H9 (cell line): ENCODE results near the gene CBY3. TPM values are rescaled to one million over a fixed set of nuclear protein-coding genes. Genes with fewer than 3 reads are reported as not detected.

Experiments used
- DNase-seq: peaks from one replicate; pipeline ENCODE4 v3.0.0-alpha.2; 2017
- H2AFZ ChIP-seq: one replicate; pipeline ENCODE4 v1.6.1; 2013; ENCODE audit warnings: mild to moderate bottlenecking, low read length, control low read depth, moderate library complexity
- H2AK5ac ChIP-seq: 2 replicates; pipeline ENCODE4 v1.6.1; 2013; ENCODE audit warnings: low read length, control low read depth, mixed read lengths; ENCODE audit not compliant: insufficient read length
- H2BK120ac ChIP-seq: one replicate; pipeline ENCODE4 v1.6.1; 2013; ENCODE audit warnings: low read depth, mild to moderate bottlenecking, low read length, control low read depth, inconsistent platforms; ENCODE audit not compliant: poor library complexity, severe bottlenecking
- H2BK12ac ChIP-seq: 2 replicates; pipeline ENCODE4 v1.6.1; 2013; ENCODE audit warnings: low read length, control low read depth, mixed read lengths, low read depth; ENCODE audit not compliant: insufficient read length
- H2BK15ac ChIP-seq: 2 replicates; pipeline ENCODE4 v1.6.1; 2013; ENCODE audit warnings: low read depth, low read length, control low read depth
- H2BK20ac ChIP-seq: one replicate; pipeline ENCODE4 v1.6.1; 2013; ENCODE audit warnings: low read depth, mild to moderate bottlenecking, low read length, control low read depth, inconsistent platforms; ENCODE audit not compliant: poor library complexity, severe bottlenecking
- H2BK5ac ChIP-seq: 2 replicates; pipeline ENCODE4 v1.6.1; 2013; ENCODE audit warnings: low read length, control low read depth, mixed read lengths; ENCODE audit not compliant: insufficient read length
- H3K14ac ChIP-seq: 2 replicates; pipeline ENCODE4 v1.6.1; 2013; ENCODE audit warnings: low read length, control low read depth; ENCODE audit not compliant: insufficient read depth
- H3K18ac ChIP-seq: 2 replicates; pipeline ENCODE4 v1.6.1; 2013; ENCODE audit warnings: low read depth, mild to moderate bottlenecking, mixed read lengths, low read length, control low read depth; ENCODE audit not compliant: insufficient read length
- H3K23ac ChIP-seq: 2 replicates; pipeline ENCODE4 v1.6.1; 2013; ENCODE audit warnings: low read length, control low read depth, mixed read lengths, low read depth; ENCODE audit not compliant: insufficient read length
- H3K23me2 ChIP-seq: 2 replicates; pipeline ENCODE4 v1.6.1; 2013; ENCODE audit warnings: low read depth, mild to moderate bottlenecking, mixed read lengths, low read length, control low read depth; ENCODE audit not compliant: insufficient read length, poor library complexity, severe bottlenecking
- H3K27ac ChIP-seq: 2 replicates; pipeline ENCODE4 v1.5.1; 2013; ENCODE audit warnings: low read length, control low read depth, mixed read lengths, low read depth; ENCODE audit not compliant: insufficient read length
- H3K27me3 ChIP-seq: 2 replicates; pipeline ENCODE4 v1.6.1; 2013; ENCODE audit warnings: low read length, control low read depth, inconsistent platforms; ENCODE audit not compliant: insufficient read depth
- H3K4ac ChIP-seq: 2 replicates; pipeline ENCODE4 v1.6.1; 2013; ENCODE audit warnings: low read depth, mild to moderate bottlenecking, control low read depth, inconsistent platforms, low read length, moderate library complexity
- H3K4me1 ChIP-seq: 2 replicates; pipeline ENCODE4 v1.6.1; 2013; ENCODE audit warnings: low read length, control low read depth, inconsistent platforms; ENCODE audit not compliant: insufficient read depth
- H3K4me2 ChIP-seq: 2 replicates; pipeline ENCODE4 v1.6.1; 2013; ENCODE audit warnings: low read length, control low read depth, mixed read lengths; ENCODE audit not compliant: insufficient read length, insufficient read depth
- H3K56ac ChIP-seq: 2 replicates; pipeline ENCODE4 v1.6.1; 2013; ENCODE audit warnings: low read depth, mild to moderate bottlenecking, mixed read lengths, low read length, control low read depth; ENCODE audit not compliant: insufficient read length
- H3K79me1 ChIP-seq: 2 replicates; pipeline ENCODE4 v1.6.1; 2013; ENCODE audit warnings: low read depth, mild to moderate bottlenecking, moderate library complexity, low read length, control low read depth, inconsistent platforms; ENCODE audit not compliant: insufficient read depth, poor library complexity, severe bottlenecking
- H3K79me2 ChIP-seq: 2 replicates; pipeline ENCODE4 v1.6.1; 2013; ENCODE audit warnings: low read length, control low read depth, inconsistent platforms; ENCODE audit not compliant: insufficient read depth
- H3K9ac ChIP-seq: 2 replicates; pipeline ENCODE4 v1.6.1; 2013; ENCODE audit warnings: low read length, control low read depth, mixed read lengths; ENCODE audit not compliant: insufficient read length; ENCODE audit errors: extremely low read depth
- H3K9me3 ChIP-seq: one replicate; pipeline ENCODE4 v1.6.1; 2013; ENCODE audit warnings: low read depth, low read length, inconsistent platforms; ENCODE audit not compliant: control insufficient read depth
- H3T11ph ChIP-seq: one replicate; pipeline ENCODE4 v1.6.1; 2013; ENCODE audit warnings: mild to moderate bottlenecking, low read length, control low read depth, inconsistent platforms
- H4K20me1 ChIP-seq: one replicate; pipeline ENCODE4 v1.6.1; 2013; ENCODE audit not compliant: control insufficient read depth, insufficient read length, insufficient read depth
- H4K5ac ChIP-seq: 2 replicates; pipeline ENCODE4 v1.6.1; 2013; ENCODE audit warnings: low read depth, mild to moderate bottlenecking, mixed read lengths, low read length, control low read depth; ENCODE audit not compliant: insufficient read length
- H4K8ac ChIP-seq: replicated peaks from 2 replicates; pipeline ENCODE4 v1.6.1; 2013; ENCODE audit warnings: low read length, control low read depth, mixed read lengths, low read depth; ENCODE audit not compliant: insufficient read length
- H4K91ac ChIP-seq: 2 replicates; pipeline ENCODE4 v1.6.1; 2013; ENCODE audit warnings: low read depth, mild to moderate bottlenecking, moderate library complexity, mixed read lengths, low read length, control low read depth; ENCODE audit not compliant: insufficient read length
- H3K27ac Mint-ChIP-seq, 3 experiments: 2 replicates in 2 of 3; 3 replicates in 1 of 3; pipeline ENCODE4 v1.8.0; 2020 to 2021; ENCODE audit warnings: mixed read lengths in 3 of 3, mild to moderate bottlenecking in 1 of 3, moderate library complexity in 1 of 3
- H3K27me3 Mint-ChIP-seq: 2 replicates; pipeline ENCODE4 v1.8.0; 2021; ENCODE audit warnings: low read depth, mild to moderate bottlenecking, moderate library complexity, mixed read lengths
- H3K36me3 Mint-ChIP-seq, 3 experiments: 2 replicates in 2 of 3; 3 replicates in 1 of 3; pipeline ENCODE4 v1.8.0; 2020 to 2021; ENCODE audit warnings: low read depth in 3 of 3, mixed read lengths in 3 of 3; ENCODE audit not compliant: insufficient read depth in 1 of 3
- H3K4me1 Mint-ChIP-seq, 2 experiments: 2 replicates each; pipeline ENCODE4 v1.8.0; 2020; ENCODE audit warnings: mixed read lengths in 2 of 2
- H3K4me3 Mint-ChIP-seq, 2 experiments: 2 replicates in 1 of 2; 3 replicates in 1 of 2; pipeline ENCODE4 v1.8.0; 2020 to 2021; ENCODE audit warnings: mild to moderate bottlenecking in 2 of 2, mixed read lengths in 2 of 2, moderate library complexity in 1 of 2
- H3K9me3 Mint-ChIP-seq, 2 experiments: 2 replicates in 1 of 2; 3 replicates in 1 of 2; pipeline ENCODE4 v1.8.0; 2020; ENCODE audit warnings: mild to moderate bottlenecking in 2 of 2, mixed read lengths in 2 of 2, moderate library complexity in 1 of 2
- CTCF ChIP-seq: fragments of 200-600 bp; sonication (generic); conservative IDR thresholded peaks from 3 replicates; pipeline ENCODE4 v1.8.0; 2021; ENCODE audit warnings: antibody characterized with exemption, mild to moderate bottlenecking
- WGBS: extraction: QIAGEN DNeasy Blood & Tissue Kit; methylation state at CpG from one replicate; pipeline ENCODE4 v1.1.7; 2013; ENCODE audit warnings: missing lambda C conversion rate, low lambda C conversion rate, mixed read lengths; ENCODE audit not compliant: insufficient read length; ENCODE audit errors: extremely low coverage; 5-methylcytosine and 5-hydroxymethylcytosine counted together
- total RNA-seq: library from RNA; stranded (reverse); gene quantifications from 2 replicates; pipeline ENCODE4 v1.2.1, GENCODE V29; 2021

Gene CBY3
- total RNA-seq, 1 experiment from 2014 or later, result 0.50 TPM

GRCh38 chr5:179696603-179697002 is 15.8 kb upstream of the CBY3 start:
- H3K23ac ChIP-seq, result no peak overlapping the region
- H2AFZ ChIP-seq, result no peak overlapping the region
- no peak overlapping the region for H3K4ac ChIP-seq
- no peak overlapping the region for H3K14ac ChIP-seq
- no peak overlapping the region for H4K5ac ChIP-seq
- no CpG with 5 or more reads among the region's 3 CpGs for WGBS
- H3K9ac ChIP-seq, result no peak overlapping the region
- no peaks in the 10 kb centered on the region for H3K9me3 ChIP-seq
- no peak overlapping the region for H2BK5ac ChIP-seq
- H3K18ac ChIP-seq, result no peak overlapping the region
- no peak overlapping the region; a peak in 1 of 5 replicates for H3K4me3 Mint-ChIP-seq
- no peak overlapping the region for H3T11ph ChIP-seq
- H3K9me3 Mint-ChIP-seq, result no peaks in the 10 kb centered on the region
- no peak overlapping the region for H2BK15ac ChIP-seq
- H3K27ac ChIP-seq, result no peak overlapping the region
- no peak overlapping the region for H4K91ac ChIP-seq
- no peak overlapping the region for H4K8ac ChIP-seq
- no peak overlapping the region for H2BK120ac ChIP-seq
- H2BK20ac ChIP-seq, result no peak overlapping the region
- no peak overlapping the region for H2BK12ac ChIP-seq
- H4K20me1 ChIP-seq, result no peaks in the 10 kb centered on the region
- H2AK5ac ChIP-seq, result peak overlapping the region; percentile 21
- no peaks in the 10 kb centered on the region for H3K27me3 ChIP-seq
- peaks cover 7% of the 10 kb centered on the region for H3K23me2 ChIP-seq
- no peak overlapping the region for H3K56ac ChIP-seq
- no peak overlapping the region for H3K4me2 ChIP-seq
- peaks cover 3% of the 10 kb centered on the region; the same call in 1 of the 2 replicates for H3K4me1 ChIP-seq
- H3K27ac Mint-ChIP-seq, result peak overlapping the region in 1 of 3 experiments; percentile 71; a peak in 1 of 7 replicates
- no peaks in the 10 kb centered on the region for H3K79me1 ChIP-seq
- H3K4me1 Mint-ChIP-seq, result peaks cover 13 to 20% of the 10 kb centered on the region in 2 experiments
- no peaks in the 10 kb centered on the region for H3K27me3 Mint-ChIP-seq
- TF ChIP-seq CTCF, result no peak
- H3K79me2 ChIP-seq, result peaks cover 21% of the 10 kb centered on the region
- H3K36me3 Mint-ChIP-seq, result peaks cover 9 to 21% (median 12%) of the 10 kb centered on the region in 3 experiments
- DNase-seq, result no peak
